T-helper 1 cell treated with Interleukin-12 subunit alpha and Interleukin-12 subunit beta and Interleukin-4 antibody, amounts not matched to agents 30 μg/mL and 1 μg/mL, for 36 hours (primary cell): ENCODE data around the gene TSPAN15.

Source experiments
- H3K27ac Mint-ChIP-seq: one replicate; pipeline ENCODE4 v1.8.0; 2021; ENCODE audit warnings: mild to moderate bottlenecking, mixed read lengths
- H3K27me3 Mint-ChIP-seq: one replicate; pipeline ENCODE4 v1.8.0; 2021; ENCODE audit warnings: low read depth, mixed read lengths
- H3K36me3 Mint-ChIP-seq: one replicate; pipeline ENCODE4 v1.8.0; 2021; ENCODE audit warnings: low read depth, mixed read lengths
- H3K4me1 Mint-ChIP-seq: one replicate; pipeline ENCODE4 v1.8.0; 2021; ENCODE audit warnings: low read depth, mixed read lengths
- H3K4me3 Mint-ChIP-seq: one replicate; pipeline ENCODE4 v1.8.0; 2021; ENCODE audit warnings: mild to moderate bottlenecking, moderate library complexity, mixed read lengths
- H3K9me3 Mint-ChIP-seq: one replicate; pipeline ENCODE4 v1.8.0; 2021; ENCODE audit warnings: mixed read lengths

Gene TSPAN15

GRCh38 chr10:69489506-69490090, 38.3 kb downstream of the TSPAN15 start:
- Mint-ChIP-seq H3K9me3 (peaks cover 14% of the 10 kb centered on the region), H3K27ac (no peak overlapping the region), H3K36me3 (peaks cover 5% of the 10 kb centered on the region)

GRCh38 chr10:69490876-69491275, 39.6 kb downstream of the TSPAN15 start:
- no peaks in the 10 kb centered on the region for H3K27me3 Mint-ChIP-seq
- H3K4me1 Mint-ChIP-seq = no peaks in the 10 kb centered on the region
- peaks cover 14% of the 10 kb centered on the region for H3K9me3 Mint-ChIP-seq
- H3K27ac Mint-ChIP-seq = no peak overlapping the region
- no peak overlapping the region for H3K4me3 Mint-ChIP-seq
- peaks cover 5% of the 10 kb centered on the region for H3K36me3 Mint-ChIP-seq

More at GRCh38 chr10:69489506-69490090, 38.3 kb downstream of the TSPAN15 start:
- Mint-ChIP-seq H3K4me3 (no peak overlapping the region), H3K27me3 (no peaks in the 10 kb centered on the region), H3K4me1 (no peaks in the 10 kb centered on the region)

- Mint-ChIP-seq H3K4me3 (no peak overlapping the region), H3K4me1 (no peaks in the 10 kb centered on the region), H3K9me3 (peaks cover 14% of the 10 kb centered on the region), H3K27ac (no peak overlapping the region), H3K27me3 (no peaks in the 10 kb centered on the region), H3K36me3 (peaks cover 5% of the 10 kb centered on the region)
These were observed 40.3 kb downstream of the TSPAN15 start for GRCh38 chr10:69491611-69492010.

DNA sequence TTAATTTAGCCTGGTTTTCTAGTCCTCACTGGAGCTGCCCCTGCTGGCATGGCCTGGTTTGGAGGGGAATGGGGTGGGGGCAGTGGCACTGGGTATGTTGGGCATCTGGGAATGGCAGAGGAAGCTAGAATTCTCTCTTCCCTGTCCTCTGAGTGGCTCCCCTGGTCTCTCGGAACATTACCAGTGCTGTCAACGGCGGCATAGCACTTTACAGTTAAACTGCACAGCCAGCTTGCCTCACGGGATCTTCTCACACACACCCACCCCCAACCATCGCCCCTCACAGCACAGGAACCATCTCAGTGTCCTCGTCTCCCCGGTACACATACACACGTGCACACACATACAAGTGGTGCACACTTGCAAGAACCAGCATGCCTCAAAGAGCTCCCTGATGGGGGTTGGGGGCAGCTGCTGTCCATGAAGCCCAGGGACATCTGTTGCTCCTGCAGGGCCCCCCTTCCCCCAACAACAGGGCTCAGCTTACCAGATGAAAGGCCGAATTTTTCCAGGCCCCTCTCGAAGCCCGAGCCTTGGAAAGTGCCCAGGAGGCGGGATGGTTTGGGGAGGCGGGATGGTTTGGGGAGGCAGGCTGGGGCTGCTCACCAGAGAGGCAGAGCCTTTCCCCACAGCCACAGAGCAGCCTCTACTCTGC, 41.0 kb downstream of the TSPAN15 start:
- Mint-ChIP-seq H3K27ac (no peak overlapping the region), H3K4me1 (no peaks in the 10 kb centered on the region), H3K27me3 (no peaks in the 10 kb centered on the region), H3K36me3 (peaks cover 5% of the 10 kb centered on the region), H3K4me3 (no peak overlapping the region), H3K9me3 (peaks cover 14% of the 10 kb centered on the region)

DNA sequence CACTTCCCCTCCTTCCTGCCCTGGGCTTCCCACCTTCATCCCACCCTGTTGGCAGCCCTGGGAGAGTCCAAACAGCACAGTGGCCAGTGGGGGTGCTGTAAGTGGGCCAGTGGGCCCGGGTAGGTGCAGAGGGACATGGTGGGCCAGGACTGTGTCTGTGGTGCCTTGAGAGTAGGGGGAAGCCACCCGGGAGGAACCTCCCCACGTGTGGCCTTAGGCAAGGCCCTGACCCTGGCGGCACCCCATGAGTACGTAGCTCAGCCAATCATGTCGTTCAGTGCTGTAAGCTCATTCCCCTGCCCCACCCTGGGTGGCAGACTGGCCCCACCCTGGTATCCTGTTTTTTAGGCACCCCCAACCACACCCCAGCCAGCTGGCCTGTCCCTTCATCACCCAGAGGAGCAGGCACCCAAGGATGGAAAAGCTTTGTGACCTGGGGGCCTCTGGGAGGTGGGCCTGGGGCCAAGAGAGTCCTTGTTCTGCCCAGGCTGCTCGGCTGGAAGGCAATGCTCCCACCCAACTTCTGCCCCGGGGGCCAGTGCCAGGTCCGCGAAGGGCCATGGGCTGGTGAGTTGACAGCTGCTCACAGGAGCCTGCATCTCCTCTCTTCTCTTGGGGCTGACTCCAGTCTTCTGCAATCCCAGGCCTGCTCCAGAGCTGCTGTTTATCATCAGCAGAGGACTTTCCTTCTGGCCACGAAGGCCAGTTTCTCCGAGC, 41.6 kb downstream of the TSPAN15 start:
- Mint-ChIP-seq H3K4me3 (no peak overlapping the region), H3K27ac (no peak overlapping the region), H3K4me1 (peaks cover under 1% of the 10 kb centered on the region), H3K27me3 (no peaks in the 10 kb centered on the region), H3K9me3 (peaks cover 9% of the 10 kb centered on the region), H3K36me3 (peaks cover 3% of the 10 kb centered on the region)

DNA sequence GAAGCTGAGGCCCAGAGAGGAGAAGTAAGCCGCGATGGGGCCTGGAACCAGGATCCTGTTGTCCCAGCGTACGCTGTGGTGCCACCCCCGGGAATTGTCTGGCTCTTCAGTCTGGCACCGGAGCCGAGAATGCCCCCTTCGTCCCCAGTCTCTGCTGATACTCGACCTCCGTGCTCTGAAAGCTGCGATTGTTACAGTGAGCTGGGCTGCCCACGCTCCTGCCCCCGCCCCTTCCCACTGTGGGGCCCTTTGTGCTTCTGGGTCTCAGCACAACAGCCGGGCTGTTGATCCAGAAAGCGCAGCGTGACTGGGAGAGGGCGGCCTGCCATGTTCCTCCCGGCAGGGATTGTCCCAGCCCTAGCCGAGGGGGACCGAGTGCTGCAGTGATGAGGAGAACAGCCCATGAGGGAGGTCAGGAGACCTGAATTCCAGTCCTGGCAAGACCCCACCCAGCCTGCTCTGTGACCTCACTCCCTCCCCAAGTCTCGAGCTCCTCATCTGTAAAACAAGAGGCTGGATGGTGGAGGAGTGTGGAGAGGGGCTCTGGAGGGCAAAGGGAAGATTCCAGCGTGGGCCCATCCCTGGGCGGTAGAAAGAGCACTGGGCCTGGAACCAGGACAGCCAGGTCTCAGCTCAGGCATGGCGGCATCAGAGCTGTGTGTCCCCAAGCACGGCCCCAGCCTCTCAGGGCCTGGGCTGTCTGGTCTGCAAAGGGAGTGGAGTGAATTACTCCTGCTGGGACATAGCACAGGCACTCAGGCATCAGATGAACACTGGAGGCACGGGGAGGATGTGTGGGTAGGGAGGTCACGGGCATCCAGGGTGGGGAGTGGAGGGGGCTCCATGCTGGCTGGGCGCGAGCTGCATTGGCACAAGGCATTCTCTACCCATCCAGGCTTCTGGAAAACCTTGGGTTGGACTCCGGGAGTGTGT, 43.6 kb downstream of the TSPAN15 start:
- Mint-ChIP-seq H3K9me3 (no peaks in the 10 kb centered on the region), H3K27ac (no peak overlapping the region), H3K27me3 (no peaks in the 10 kb centered on the region), H3K36me3 (no peaks in the 10 kb centered on the region), H3K4me1 (peaks cover 5% of the 10 kb centered on the region), H3K4me3 (no peak overlapping the region)

DNA sequence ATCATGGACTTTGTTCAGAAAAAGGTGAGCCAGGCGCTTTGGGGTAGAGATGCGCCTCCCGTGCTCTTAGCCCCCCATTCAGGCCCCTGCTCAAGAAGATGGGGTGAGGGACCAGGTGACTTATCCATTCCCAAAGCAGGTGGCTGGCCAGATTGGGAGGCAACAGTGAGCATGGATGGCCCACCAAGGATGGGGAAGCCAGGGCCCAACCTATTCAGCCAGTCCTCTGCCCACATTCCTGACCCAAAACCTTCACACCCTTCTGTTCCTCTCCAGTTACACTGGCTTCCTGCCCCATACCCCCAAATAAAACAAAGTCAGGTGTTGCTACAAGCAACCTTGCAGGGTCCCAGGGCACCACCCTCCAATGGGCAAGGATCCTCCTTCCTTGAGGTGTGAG, 44.4 kb downstream of the TSPAN15 start:
- H3K27ac Mint-ChIP-seq = no peak overlapping the region
- peaks cover 5% of the 10 kb centered on the region for H3K4me1 Mint-ChIP-seq
- H3K36me3 Mint-ChIP-seq = no peaks in the 10 kb centered on the region
- H3K27me3 Mint-ChIP-seq = no peaks in the 10 kb centered on the region
- H3K4me3 Mint-ChIP-seq = no peak overlapping the region
- no peaks in the 10 kb centered on the region for H3K9me3 Mint-ChIP-seq

GRCh38 chr10:69496352-69497230, 45.3 kb downstream of the TSPAN15 start:
- Mint-ChIP-seq H3K4me3 (no peak overlapping the region), H3K4me1 (peaks cover 5% of the 10 kb centered on the region), H3K9me3 (no peaks in the 10 kb centered on the region), H3K27me3 (no peaks in the 10 kb centered on the region), H3K27ac (no peak overlapping the region), H3K36me3 (no peaks in the 10 kb centered on the region)

DNA sequence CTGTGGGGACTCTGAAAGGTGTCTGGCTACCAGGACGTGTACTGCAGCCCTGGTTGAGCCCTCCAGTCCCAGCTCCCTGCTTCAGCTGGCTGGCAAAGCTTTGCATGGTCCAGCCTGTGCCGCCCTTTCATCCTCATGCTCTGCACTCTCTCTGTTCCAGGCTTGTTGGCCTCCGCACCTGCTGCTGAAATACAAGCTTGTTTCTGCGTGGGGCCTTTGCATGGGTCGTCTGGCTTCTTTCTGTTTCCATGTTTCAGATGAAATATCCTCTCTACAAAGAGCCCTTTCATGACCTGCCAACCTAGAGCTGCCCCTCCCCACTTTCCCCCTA, 45.9 kb downstream of the TSPAN15 start:
- no peak overlapping the region for H3K4me3 Mint-ChIP-seq
- peaks cover 5% of the 10 kb centered on the region for H3K4me1 Mint-ChIP-seq
- no peaks in the 10 kb centered on the region for H3K36me3 Mint-ChIP-seq
- H3K27ac Mint-ChIP-seq = no peak overlapping the region
- no peaks in the 10 kb centered on the region for H3K9me3 Mint-ChIP-seq
- no peaks in the 10 kb centered on the region for H3K27me3 Mint-ChIP-seq

DNA sequence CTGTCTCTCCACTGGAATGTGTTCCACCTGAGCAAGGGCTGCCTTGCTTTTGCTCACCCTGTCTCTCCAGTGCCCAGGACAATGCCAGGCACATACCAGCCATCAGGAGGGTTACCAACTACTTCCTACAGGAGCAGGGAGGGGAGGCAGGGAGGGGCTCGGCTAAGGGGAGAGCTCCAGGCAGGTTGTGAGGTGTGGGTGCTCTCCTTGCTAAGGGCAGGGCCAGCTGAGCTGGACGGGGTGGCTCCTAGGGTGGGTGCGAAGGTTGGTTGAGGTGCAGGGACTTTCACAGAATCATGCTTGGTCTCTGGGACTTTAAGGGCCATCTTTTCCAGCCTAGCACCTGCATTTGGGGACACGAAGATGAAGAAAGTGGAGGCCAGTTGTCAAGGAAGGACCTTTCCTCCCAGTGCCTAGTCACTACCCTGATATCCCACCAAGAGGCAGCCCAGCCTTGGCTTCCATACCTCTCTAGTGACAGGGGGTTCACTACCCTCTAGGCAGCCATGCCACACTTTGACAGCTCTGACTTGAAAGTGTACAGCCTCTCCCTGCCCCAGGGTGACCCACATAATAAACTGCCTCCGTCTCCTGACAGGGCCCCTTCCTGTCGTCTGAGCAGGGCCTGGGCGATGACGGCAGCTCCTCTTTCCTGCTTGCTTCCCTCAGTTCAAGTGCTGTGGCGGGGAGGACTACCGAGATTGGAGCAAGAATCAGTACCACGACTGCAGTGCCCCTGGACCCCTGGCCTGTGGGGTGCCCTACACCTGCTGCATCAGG, 46.5 kb downstream of the TSPAN15 start:
- Mint-ChIP-seq H3K27me3 (no peaks in the 10 kb centered on the region), H3K4me3 (no peak overlapping the region), H3K27ac (no peak overlapping the region), H3K9me3 (no peaks in the 10 kb centered on the region), H3K36me3 (no peaks in the 10 kb centered on the region), H3K4me1 (peaks cover 5% of the 10 kb centered on the region)

DNA sequence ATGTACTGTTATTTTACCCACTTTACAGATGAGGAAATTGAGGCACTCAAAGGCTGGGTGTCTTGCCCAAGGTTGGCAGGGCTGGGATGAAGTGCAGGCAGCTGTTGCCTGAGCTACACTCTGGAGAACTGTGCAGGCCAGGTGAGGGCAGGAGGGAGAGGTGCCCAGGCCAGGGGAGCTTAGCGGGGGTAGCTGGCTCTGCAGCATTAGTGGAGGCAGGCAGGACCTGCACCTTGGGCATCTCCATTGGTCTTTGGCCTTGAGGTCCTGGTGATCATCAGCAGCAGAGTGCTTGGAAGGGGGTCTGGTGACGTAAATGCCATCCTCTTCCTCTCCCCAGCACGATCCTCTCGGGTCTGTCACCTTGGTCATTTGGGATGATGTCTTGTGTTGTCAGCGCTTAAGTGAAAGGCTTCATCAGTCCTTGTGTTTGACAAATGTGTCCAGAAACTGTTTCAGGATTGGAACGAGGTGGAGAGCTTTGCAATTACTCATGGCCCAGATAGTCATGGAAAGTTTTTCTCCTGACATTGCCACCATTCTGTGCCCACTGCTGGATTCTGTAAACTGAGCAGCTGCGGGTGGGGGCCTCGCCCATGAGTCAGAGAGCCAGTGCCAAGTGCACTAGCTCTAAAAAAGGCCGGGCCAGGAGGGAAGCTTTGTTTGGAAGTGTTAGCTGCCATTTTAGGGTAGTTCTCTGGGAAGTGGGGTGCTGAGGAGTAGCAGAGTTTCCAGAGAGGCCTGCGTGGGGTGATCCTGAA, 47.6 kb downstream of the TSPAN15 start:
- no peaks in the 10 kb centered on the region for H3K36me3 Mint-ChIP-seq
- no peak overlapping the region for H3K4me3 Mint-ChIP-seq
- H3K27me3 Mint-ChIP-seq = no peaks in the 10 kb centered on the region
- no peaks in the 10 kb centered on the region for H3K9me3 Mint-ChIP-seq
- peaks cover 5% of the 10 kb centered on the region for H3K4me1 Mint-ChIP-seq
- no peak overlapping the region for H3K27ac Mint-ChIP-seq

GRCh38 chr10:69499726-69500689, 48.7 kb downstream of the TSPAN15 start:
- Mint-ChIP-seq H3K27me3 (no peaks in the 10 kb centered on the region), H3K4me1 (peaks cover 5% of the 10 kb centered on the region), H3K36me3 (no peaks in the 10 kb centered on the region), H3K4me3 (no peak overlapping the region), H3K27ac (no peak overlapping the region), H3K9me3 (no peaks in the 10 kb centered on the region)
